Neural progenitor cell (in vitro differentiated cells): ENCODE data around the gene TMCC1. TPM values are rescaled to one million over a fixed set of nuclear protein-coding genes. Genes with fewer than 3 reads are reported as not detected.

Experiments
- DNase-seq: peaks from one replicate; pipeline ENCODE4 v3.0.0-alpha.2; 2016; ENCODE audit warnings: low spot score
- H2AFZ ChIP-seq: fragments of 200-600 bp; sonication (generic); replicated peaks from 2 replicates; pipeline ENCODE4 v1.6.1; 2016; ENCODE audit warnings: antibody characterized with exemption
- H3F3A ChIP-seq: fragments of 200-600 bp; sonication (generic); 2 replicates; pipeline ENCODE4 v1.6.1; 2016; ENCODE audit warnings: antibody characterized with exemption, low read depth
- H3K27ac ChIP-seq: fragments of 200-600 bp; sonication (generic); 2 replicates; pipeline ENCODE4 v1.5.1; 2016; ENCODE audit warnings: mild to moderate bottlenecking
- H3K27me3 ChIP-seq: fragments of 200-600 bp; sonication (generic); 2 replicates; pipeline ENCODE4 v1.6.1; 2016; ENCODE audit warnings: mild to moderate bottlenecking, moderate library complexity
- H3K36me3 ChIP-seq: fragments of 200-600 bp; sonication (generic); 2 replicates; pipeline ENCODE4 v1.5.1; 2016
- H3K4me1 ChIP-seq: fragments of 200-600 bp; sonication (generic); 2 replicates; pipeline ENCODE4 v1.6.1; 2016; ENCODE audit warnings: mixed run types
- H3K4me2 ChIP-seq: fragments of 200-600 bp; sonication (generic); 2 replicates; pipeline ENCODE4 v1.6.1; 2016
- H3K4me3 ChIP-seq: fragments of 200-600 bp; sonication (generic); 2 replicates; pipeline ENCODE4 v1.5.1; 2016
- H3K79me2 ChIP-seq: fragments of 200-600 bp; sonication (generic); 2 replicates; pipeline ENCODE4 v1.6.1; 2016; ENCODE audit warnings: low read depth
- H3K9ac ChIP-seq: fragments of 200-600 bp; sonication (generic); 2 replicates; pipeline ENCODE4 v1.6.1; 2016
- H3K9me3 ChIP-seq: fragments of 200-600 bp; sonication (generic); 2 replicates; pipeline ENCODE4 v1.5.1; 2016; ENCODE audit warnings: low read depth
- H4K20me1 ChIP-seq: fragments of 200-600 bp; sonication (generic); 2 replicates; pipeline ENCODE4 v1.6.1; 2016; ENCODE audit warnings: low read depth
- H3K27ac Mint-ChIP-seq: 3 replicates; pipeline ENCODE4 v1.8.0; 2021; ENCODE audit warnings: mixed read lengths
- H3K27me3 Mint-ChIP-seq: 2 replicates; pipeline ENCODE4 v1.8.0; 2022; ENCODE audit warnings: low read depth, mild to moderate bottlenecking, inconsistent platforms, moderate library complexity, mixed read lengths; ENCODE audit not compliant: insufficient read depth
- H3K36me3 Mint-ChIP-seq: 3 replicates; pipeline ENCODE4 v1.8.0; 2021; ENCODE audit warnings: mixed read lengths
- H3K4me1 Mint-ChIP-seq: 3 replicates; pipeline ENCODE4 v1.8.0; 2021; ENCODE audit warnings: mixed read lengths
- H3K4me3 Mint-ChIP-seq: 3 replicates; pipeline ENCODE4 v1.8.0; 2021; ENCODE audit warnings: mild to moderate bottlenecking, moderate library complexity, mixed read lengths
- H3K9me3 Mint-ChIP-seq: 3 replicates; pipeline ENCODE4 v1.8.0; 2020; ENCODE audit warnings: mixed read lengths
- EZH2 ChIP-seq: fragments of 200-600 bp; sonication (generic); IDR thresholded peaks from 2 replicates; pipeline ENCODE4 v1.6.1; 2017; ENCODE audit warnings: antibody characterized with exemption, mild to moderate bottlenecking, moderate library complexity
- EZH2phosphoT487 ChIP-seq: fragments of 200-600 bp; sonication (generic); IDR thresholded peaks from 2 replicates; pipeline ENCODE4 v1.6.1; 2017; ENCODE audit warnings: antibody characterized with exemption
- total RNA-seq: library from RNA; depleted of rRNA; stranded (reverse); fragments of >200 nt; gene quantifications from 2 replicates; pipeline ENCODE4 v1.2.3, GENCODE V29; 2015; ENCODE audit warnings: low replicate concordance
- TF ChIP-seq, protein P1 (sequence below): fragments of 200-600 bp; sonication (generic); IDR thresholded peaks from 2 replicates; pipeline ENCODE4 v1.5.1; 2017; ENCODE audit warnings: antibody characterized with exemption, mild to moderate bottlenecking

The TMCC1 gene
- total RNA-seq, 1 donor from 2014 or later: 29.8 TPM

GRCh38 chr3:129831503-129831902 lies 62.0 kb downstream of the TMCC1 start:
- H3K4me3 ChIP-seq: no peak overlapping the region
- H3K36me3 Mint-ChIP-seq: no peaks in the 10 kb centered on the region
- TF ChIP-seq EZH2 (no peak), EZH2phosphoT487 (no peak)
- TF ChIP-seq, protein P1, sequence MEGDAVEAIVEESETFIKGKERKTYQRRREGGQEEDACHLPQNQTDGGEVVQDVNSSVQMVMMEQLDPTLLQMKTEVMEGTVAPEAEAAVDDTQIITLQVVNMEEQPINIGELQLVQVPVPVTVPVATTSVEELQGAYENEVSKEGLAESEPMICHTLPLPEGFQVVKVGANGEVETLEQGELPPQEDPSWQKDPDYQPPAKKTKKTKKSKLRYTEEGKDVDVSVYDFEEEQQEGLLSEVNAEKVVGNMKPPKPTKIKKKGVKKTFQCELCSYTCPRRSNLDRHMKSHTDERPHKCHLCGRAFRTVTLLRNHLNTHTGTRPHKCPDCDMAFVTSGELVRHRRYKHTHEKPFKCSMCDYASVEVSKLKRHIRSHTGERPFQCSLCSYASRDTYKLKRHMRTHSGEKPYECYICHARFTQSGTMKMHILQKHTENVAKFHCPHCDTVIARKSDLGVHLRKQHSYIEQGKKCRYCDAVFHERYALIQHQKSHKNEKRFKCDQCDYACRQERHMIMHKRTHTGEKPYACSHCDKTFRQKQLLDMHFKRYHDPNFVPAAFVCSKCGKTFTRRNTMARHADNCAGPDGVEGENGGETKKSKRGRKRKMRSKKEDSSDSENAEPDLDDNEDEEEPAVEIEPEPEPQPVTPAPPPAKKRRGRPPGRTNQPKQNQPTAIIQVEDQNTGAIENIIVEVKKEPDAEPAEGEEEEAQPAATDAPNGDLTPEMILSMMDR: no peak

GRCh38 chr3:129829640-129830039 lies 63.9 kb downstream of the TMCC1 start:
- peak; percentile 78 for DNase-seq
- H3K9me3 ChIP-seq: no peaks in the 10 kb centered on the region
- no peaks in the 10 kb centered on the region for H3K36me3 ChIP-seq
- H4K20me1 ChIP-seq: peaks cover 19% of the 10 kb centered on the region
- H3K4me2 ChIP-seq: no peak overlapping the region
- H2AFZ ChIP-seq: no peak overlapping the region
- H3K27ac ChIP-seq: no peak overlapping the region
- H3K27me3 ChIP-seq: no peaks in the 10 kb centered on the region
- H3K27me3 Mint-ChIP-seq: no peaks in the 10 kb centered on the region
- H3K9ac ChIP-seq: no peak overlapping the region
- peaks cover 35% of the 10 kb centered on the region for H3K79me2 ChIP-seq
- no peak overlapping the region for H3K27ac Mint-ChIP-seq
- H3K4me1 ChIP-seq: peaks cover 13% of the 10 kb centered on the region
- H3F3A ChIP-seq: peaks cover 13% of the 10 kb centered on the region
- no peaks in the 10 kb centered on the region for H3K9me3 Mint-ChIP-seq
- H3K4me3 Mint-ChIP-seq: no peak overlapping the region
- H3K4me1 Mint-ChIP-seq: peaks cover 2% of the 10 kb centered on the region
- TF ChIP-seq, protein P1: peak; percentile 77
- no peak for TF ChIP-seq EZH2
- no peaks in the 10 kb centered on the region for H3K36me3 Mint-ChIP-seq
- H3K4me3 ChIP-seq: no peak overlapping the region

More at GRCh38 chr3:129831503-129831902, 62.0 kb downstream of the TMCC1 start:
- no peaks in the 10 kb centered on the region for H3K36me3 ChIP-seq
- Mint-ChIP-seq H3K27ac (no peak overlapping the region), H3K4me3 (no peak overlapping the region), H3K4me1 (peaks cover 8% of the 10 kb centered on the region), H3K9me3 (no peaks in the 10 kb centered on the region), H3K27me3 (no peaks in the 10 kb centered on the region)
- peaks cover 51% of the 10 kb centered on the region for H3K79me2 ChIP-seq
- H4K20me1 ChIP-seq: peaks cover 20% of the 10 kb centered on the region
- no peak overlapping the region for H3K27ac ChIP-seq
- no peaks in the 10 kb centered on the region for H3K27me3 ChIP-seq
- no peaks in the 10 kb centered on the region for H3K9me3 ChIP-seq
- H3K9ac ChIP-seq: no peak overlapping the region
- H2AFZ ChIP-seq: no peak overlapping the region
- H3F3A ChIP-seq: peaks cover 24% of the 10 kb centered on the region
- DNase-seq: no peak
- H3K4me1 ChIP-seq: peaks cover 29% of the 10 kb centered on the region
- no peak overlapping the region for H3K4me2 ChIP-seq

- no peak overlapping the region for H3K27ac ChIP-seq
Observed at GRCh38 chr3:129827765-129828164, 65.7 kb downstream of the TMCC1 start.

More at GRCh38 chr3:129827765-129828164, 65.7 kb downstream of the TMCC1 start:
- no peak overlapping the region for H3K4me2 ChIP-seq
- H3K36me3 ChIP-seq: no peaks in the 10 kb centered on the region
- peaks cover 13% of the 10 kb centered on the region for H3F3A ChIP-seq
- no peak overlapping the region for H3K27ac Mint-ChIP-seq
- no peak overlapping the region for H3K9ac ChIP-seq
- no peaks in the 10 kb centered on the region for H3K9me3 Mint-ChIP-seq
- H3K4me3 ChIP-seq: no peak overlapping the region
- H3K27me3 Mint-ChIP-seq: no peaks in the 10 kb centered on the region
- no peak overlapping the region for H3K4me3 Mint-ChIP-seq
- no peak for DNase-seq
- no peaks in the 10 kb centered on the region for H3K9me3 ChIP-seq
- no peak overlapping the region for H2AFZ ChIP-seq
- peaks cover 2% of the 10 kb centered on the region for H3K4me1 Mint-ChIP-seq
- H3K79me2 ChIP-seq: peaks cover 36% of the 10 kb centered on the region
- TF ChIP-seq EZH2phosphoT487 (no peak), EZH2 (no peak)
- TF ChIP-seq, protein P1: no peak
- H3K4me1 ChIP-seq: peaks cover 4% of the 10 kb centered on the region
- peaks cover 3% of the 10 kb centered on the region for H3K36me3 Mint-ChIP-seq
- H4K20me1 ChIP-seq: peaks cover 14% of the 10 kb centered on the region
- H3K27me3 ChIP-seq: no peaks in the 10 kb centered on the region
